Lung (tissue), 12 donors: Measurements from ENCODE around the gene BTG2. TPM values are rescaled to one million over a fixed set of nuclear protein-coding genes. Genes with fewer than 3 reads are reported as not detected.
A peak's percentile ranks its signal among the peaks of the same experiment; 100 is the strongest.

ENCODE experiments used
- ATAC-seq: fragments of 200-7000 bp; cut with Tn5 transposase; one replicate; pipeline ENCODE4 v1.9.1; 2020; ENCODE audit warnings: moderate number of reproducible peaks; ENCODE audit not compliant: insufficient read depth, low FRiP score
- DNase-seq, 3 donors: peaks; one replicate each; pipeline ENCODE4 v3.0.0-alpha.2; 2013 to 2017
- H3K27ac ChIP-seq, 2 donors: one replicate each; pipeline ENCODE4 v1.5.1; 2013; ENCODE audit warnings: mild to moderate bottlenecking in 2 of 2, moderate library complexity in 2 of 2, control low read depth in 1 of 2, inconsistent platforms in 1 of 2, low read depth in 1 of 2, low read length in 1 of 2
- H3K27me3 ChIP-seq, 3 donors: one replicate each; pipeline ENCODE4 v1.5.1; 2013; ENCODE audit warnings: low read length in 2 of 3; ENCODE audit not compliant: control insufficient read depth in 3 of 3, insufficient read depth in 3 of 3
- H3K36me3 ChIP-seq, 4 donors: one replicate each; pipeline ENCODE4 v1.5.1; 2013; ENCODE audit warnings: low read length in 4 of 4, mild to moderate bottlenecking in 1 of 4, moderate library complexity in 1 of 4; ENCODE audit not compliant: control insufficient read depth in 4 of 4, insufficient read depth in 4 of 4
- H3K4me1 ChIP-seq, 5 donors: one replicate each; pipeline ENCODE4 v1.5.1; 2013; ENCODE audit warnings: low read length in 5 of 5, mild to moderate bottlenecking in 2 of 5, moderate library complexity in 1 of 5; ENCODE audit not compliant: control insufficient read depth in 5 of 5, insufficient read depth in 5 of 5
- H3K4me3 ChIP-seq: one replicate; pipeline ENCODE4 v1.5.1; 2013; ENCODE audit warnings: mild to moderate bottlenecking, control low read depth, moderate library complexity
- H3K9ac ChIP-seq, 2 donors: one replicate each; pipeline ENCODE4 v1.5.1; 2013; ENCODE audit warnings: low read length in 2 of 2, control low read depth in 1 of 2; ENCODE audit not compliant: insufficient read depth in 1 of 2
- H3K9me3 ChIP-seq, 4 donors: one replicate each; pipeline ENCODE4 v1.5.1; 2013; ENCODE audit warnings: low read length in 3 of 4, mild to moderate bottlenecking in 1 of 4, moderate library complexity in 1 of 4; ENCODE audit not compliant: control insufficient read depth in 4 of 4, insufficient read depth in 3 of 4
- CTCF ChIP-seq: IDR thresholded peaks from 2 replicates; pipeline ENCODE4 v1.5.1; 2012; ENCODE audit warnings: mild to moderate bottlenecking; ENCODE audit errors: control extremely low read depth, extremely low read depth
- WGBS, 2 donors: extraction: QIAGEN DNeasy Blood & Tissue Kit; methylation state at CpG; one replicate each; pipeline ENCODE4 v1.1.7; 2013; 5-methylcytosine and 5-hydroxymethylcytosine counted together
- polyA plus RNA-seq, 2 donors: library from polyadenylated mRNA; stranded (reverse); fragments of 200-250 nt; gene quantifications; one replicate each; pipeline ENCODE4 v1.2.1, GENCODE V29; 2013
- total RNA-seq, 2 donors: library from RNA; depleted of rRNA in 1 of 2; stranded (reverse); fragments of >200 nt in 1 of 2; gene quantifications; one replicate each; pipeline ENCODE4 v1.2.1, GENCODE V29; 2014 to 2021
- donor health status: control.
- donor health status: control.
- donor health status: Bipolar disorder and iron deficiency.
- donor health status: healthy.
- donor health status: DM: yes; HTN: yes; CAD: no.

BTG2 gene
- total and polyA plus RNA-seq, 4 donors = 29.1 to 118 (median 73.5) TPM

- WGBS, 2 donors = 32 to 48% methylated on average over 9 of the region's 9 CpGs
- Histone ChIP-seq H3K27me3 (no peaks in the 10 kb centered on the region), H3K36me3 (no peaks in the 10 kb centered on the region), H3K27ac (peak overlapping the region in 1 of 2 donors; percentile 88), H3K4me3 (no peak overlapping the region), H3K9ac (no peak overlapping the region), H3K4me1 (peaks cover 16 to 42% (median 32%) of the 10 kb centered on the region in 5 donors), H3K9me3 (no peaks in the 10 kb centered on the region)
- no peak for ATAC-seq
- peak in 1 of 3 donors; percentile 37 for DNase-seq
- TF ChIP-seq CTCF = no peak
Measured at GRCh38 chr1:203286161-203286984, 18.9 kb upstream of the BTG2 start.

GRCh38 chr1:203287109-203287893, 18.0 kb upstream of the BTG2 start:
- Histone ChIP-seq H3K36me3 (no peaks in the 10 kb centered on the region), H3K4me1 (peaks cover 16 to 44% (median 32%) of the 10 kb centered on the region in 5 donors), H3K4me3 (no peak overlapping the region), H3K27me3 (no peaks in the 10 kb centered on the region), H3K27ac (peak overlapping the region; percentile 37 to 88), H3K9me3 (no peaks in the 10 kb centered on the region), H3K9ac (no peak overlapping the region)
- 22 to 38% methylated on average over 9 of the region's 9 CpGs for WGBS, 2 donors
- ATAC-seq = peak; percentile 45
- peak; percentile 70 to 87 (median 87) for DNase-seq
- TF ChIP-seq CTCF = no peak

GRCh38 chr1:203287898-203288297, 17.4 kb upstream of the BTG2 start:
- no peaks in the 10 kb centered on the region for H3K9me3 ChIP-seq
- DNase-seq = no peak
- ATAC-seq = no peak
- H3K36me3 ChIP-seq = no peaks in the 10 kb centered on the region
- TF ChIP-seq CTCF = no peak
- H3K9ac ChIP-seq = no peak overlapping the region
- 67 to 72% methylated on average over 5 of the region's 5 CpGs for WGBS, 2 donors
- H3K4me1 ChIP-seq = peaks cover 16 to 44% (median 32%) of the 10 kb centered on the region in 5 donors
- no peaks in the 10 kb centered on the region for H3K27me3 ChIP-seq
- H3K27ac ChIP-seq = peak overlapping the region; percentile 37 to 88
- no peak overlapping the region for H3K4me3 ChIP-seq
